ENCODE measurements around the gene SIGLEC12. TPM values are rescaled to one million over a fixed set of nuclear protein-coding genes. Genes with fewer than 3 reads are reported as not detected.
"Not testable (repeated sequence)": the region's sequence is repeated elsewhere in the genome, so short reads cannot be mapped to it uniquely, and the experiment has no call there.

The SIGLEC12 gene
- total RNA-seq, 1 donor from 2014 or later, result 1.9 TPM

GRCh38 chr19:51524666-51525264 is 23.2 kb upstream of the SIGLEC12 start:
- DNase-seq (ENCODE audit: low spot score), result peak; percentile 43

DNA sequence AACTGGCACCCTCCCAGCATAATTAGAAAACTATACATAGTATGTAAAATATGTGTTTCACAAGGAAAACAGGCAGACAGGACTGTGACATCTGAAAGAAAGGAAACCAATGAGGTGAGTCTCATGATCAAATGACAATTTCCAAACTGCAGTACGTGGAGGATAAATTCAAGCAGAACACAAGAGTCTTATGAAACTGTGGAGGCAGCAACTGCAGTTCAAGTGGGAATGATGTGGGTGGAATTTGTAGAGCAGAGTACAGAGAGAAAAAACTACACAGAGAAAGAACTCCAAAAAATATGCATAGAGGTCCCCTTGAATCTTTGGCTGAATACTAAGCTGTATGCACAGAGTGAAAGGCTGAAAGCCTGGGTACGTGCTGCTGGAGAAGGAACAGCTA is 20.2 kb upstream of the SIGLEC12 start:
- DNase-seq (ENCODE audit: low spot score), result no peak

DNA sequence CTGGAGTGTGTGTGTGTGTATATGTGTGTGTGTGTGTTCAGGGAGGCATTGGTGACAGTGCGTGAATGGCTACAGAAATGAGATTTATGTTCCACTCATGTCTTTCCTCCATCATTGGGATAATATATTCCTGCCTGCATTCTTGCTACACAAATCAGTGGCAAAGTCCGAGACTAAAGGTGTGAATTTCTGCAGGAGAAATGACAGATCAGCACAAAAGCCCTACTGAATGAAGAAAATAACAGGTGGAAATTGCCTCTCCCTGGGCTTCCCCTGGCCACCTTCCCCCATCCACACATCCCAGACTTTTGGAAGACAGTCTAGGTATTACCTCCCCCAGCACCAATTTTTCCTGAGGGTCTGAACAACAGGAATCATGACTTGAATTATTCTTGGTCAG is 19.8 kb upstream of the SIGLEC12 start:
- no peak for DNase-seq (ENCODE audit: low spot score)

- DNase-seq (ENCODE audit: low spot score), result no peak
Measured at GRCh38 chr19:51520728-51521127, 19.1 kb upstream of the SIGLEC12 start.

- DNase-seq (ENCODE audit: low spot score), result no peak
Measured at GRCh38 chr19:51514866-51515481, 13.4 kb upstream of the SIGLEC12 start.

DNA sequence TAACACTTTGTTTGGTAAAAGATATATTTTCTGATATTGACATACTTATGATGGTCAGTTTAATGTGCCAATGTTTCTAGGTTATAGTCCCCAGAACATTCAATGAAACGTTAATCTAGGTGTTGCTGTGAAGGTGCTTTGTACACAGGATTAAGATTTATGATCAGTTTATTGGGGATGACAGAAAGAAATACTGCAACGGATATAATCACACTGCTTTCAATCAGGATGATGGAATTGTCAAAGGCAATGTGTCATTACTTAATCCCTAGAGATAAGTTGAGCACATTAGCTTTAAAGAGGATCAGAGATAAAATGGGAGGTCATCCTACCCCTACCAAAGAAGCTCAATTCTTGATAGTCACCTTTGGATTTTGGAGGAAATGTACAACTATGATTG is 12.4 kb upstream of the SIGLEC12 start:
- no peak for DNase-seq (ENCODE audit: low spot score)

DNA sequence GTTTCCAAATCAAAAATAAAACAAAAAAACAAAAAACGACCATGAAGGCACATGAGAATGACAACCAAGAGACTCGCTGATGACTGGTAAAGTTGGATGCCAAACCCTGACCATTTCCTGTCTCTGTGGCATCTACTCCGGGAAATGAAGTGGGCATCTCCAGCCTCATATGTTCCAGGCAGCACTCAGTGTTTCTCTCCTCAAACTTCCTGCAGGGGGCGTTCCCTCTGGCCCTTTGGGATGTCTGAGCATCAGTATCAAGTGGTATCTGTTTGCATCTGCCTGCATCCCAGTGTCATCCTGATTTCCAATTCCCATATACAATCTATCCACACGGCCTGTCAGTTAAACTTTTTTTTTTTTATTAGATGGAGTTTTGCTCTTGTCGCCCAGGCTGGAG is 9.8 kb upstream of the SIGLEC12 start:
- no peak for DNase-seq (ENCODE audit: low spot score)

GRCh38 chr19:51509823-51510660 is 8.4 kb upstream of the SIGLEC12 start:
- DNase-seq (ENCODE audit: low spot score), result no peak

- no peak for DNase-seq (ENCODE audit: low spot score)
Measured at GRCh38 chr19:51508059-51508733, 6.6 kb upstream of the SIGLEC12 start.

DNA sequence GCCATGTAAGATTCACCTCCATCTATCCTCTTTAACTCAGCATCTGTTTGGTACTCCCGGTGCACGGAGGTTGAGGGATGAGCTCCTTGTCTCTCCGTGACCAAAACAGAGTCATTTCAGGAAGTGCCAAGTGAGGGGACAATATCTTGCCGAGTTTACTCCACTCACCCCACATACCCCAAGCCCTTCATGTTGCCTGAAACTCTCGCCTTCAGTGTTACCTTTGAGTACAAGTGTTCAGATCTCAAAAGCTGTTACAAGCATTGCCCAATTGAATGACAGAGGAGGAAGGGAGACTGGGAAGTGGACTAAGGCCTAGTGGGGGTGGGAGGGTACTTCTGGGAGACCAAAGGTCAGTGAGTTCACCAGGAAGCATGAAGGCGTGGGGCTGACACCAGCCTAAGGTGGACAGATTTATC is 6.0 kb upstream of the SIGLEC12 start:
- DNase-seq (ENCODE audit: low spot score), result no peak

- DNase-seq (ENCODE audit: low spot score), result no peak
Measured at GRCh38 chr19:51507192-51507591, 5.6 kb upstream of the SIGLEC12 start.

DNA sequence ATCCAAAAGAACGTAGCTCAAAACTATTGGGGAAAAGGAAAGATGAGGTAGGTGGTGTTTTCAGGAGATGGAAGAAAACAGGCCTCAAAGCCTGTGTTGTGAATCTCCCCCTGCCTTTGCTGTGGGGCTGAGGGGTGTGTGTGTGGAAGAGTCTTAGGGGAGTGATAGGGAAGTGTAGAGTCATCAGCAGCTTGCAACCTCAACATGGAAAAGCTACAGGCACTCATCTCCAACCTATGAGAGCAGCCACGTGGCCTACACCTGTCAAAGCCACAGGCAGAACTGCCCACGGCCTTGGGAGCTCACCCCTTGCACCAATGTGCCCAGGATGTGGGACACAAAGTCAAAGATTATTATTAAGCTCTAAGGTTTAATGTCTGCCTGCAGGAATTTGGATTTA is 4.3 kb upstream of the SIGLEC12 start:
- DNase-seq (ENCODE audit: low spot score), result no peak

GRCh38 chr19:51503896-51504295 is 2.3 kb upstream of the SIGLEC12 start:
- DNase-seq (ENCODE audit: low spot score), result no peak

GRCh38 chr19:51503286-51503817 is 1.8 kb upstream of the SIGLEC12 start:
- no peak for DNase-seq (ENCODE audit: low spot score)

DNA sequence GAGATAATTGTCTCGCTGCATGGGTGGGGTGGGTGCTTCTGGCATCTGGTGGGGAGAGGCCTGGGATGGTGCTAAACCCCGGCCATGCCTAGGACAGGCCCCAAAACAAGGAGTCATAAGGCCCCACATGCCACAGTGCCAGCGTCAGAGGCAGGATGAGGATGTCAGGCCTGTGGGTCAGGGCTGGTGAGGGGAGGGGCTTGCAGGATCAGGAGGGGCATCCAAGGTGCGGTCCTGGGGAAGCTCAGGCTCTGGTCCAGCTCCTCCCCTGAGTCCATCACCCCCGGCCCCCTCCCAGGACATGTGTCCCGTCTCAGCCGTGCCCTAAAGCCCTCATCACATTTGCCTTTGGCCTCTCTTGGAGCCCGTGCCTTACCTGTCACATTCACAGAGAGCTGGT is 669 bp downstream of the SIGLEC12 start:
- not testable (repeated sequence) for DNase-seq (ENCODE audit: low spot score)

GRCh38 chr19:51497666-51498065 is 3.9 kb downstream of the SIGLEC12 start:
- no peak for DNase-seq (ENCODE audit: low spot score)

- DNase-seq (ENCODE audit: low spot score), result no peak
Measured at GRCh38 chr19:51493776-51494175, 7.8 kb downstream of the SIGLEC12 start.

GRCh38 chr19:51491586-51491985 is 10.0 kb downstream of the SIGLEC12 start:
- no peak for DNase-seq (ENCODE audit: low spot score)

GRCh38 chr19:51490676-51491075 is 10.9 kb downstream of the SIGLEC12 start:
- no peak for DNase-seq (ENCODE audit: low spot score)

DNA sequence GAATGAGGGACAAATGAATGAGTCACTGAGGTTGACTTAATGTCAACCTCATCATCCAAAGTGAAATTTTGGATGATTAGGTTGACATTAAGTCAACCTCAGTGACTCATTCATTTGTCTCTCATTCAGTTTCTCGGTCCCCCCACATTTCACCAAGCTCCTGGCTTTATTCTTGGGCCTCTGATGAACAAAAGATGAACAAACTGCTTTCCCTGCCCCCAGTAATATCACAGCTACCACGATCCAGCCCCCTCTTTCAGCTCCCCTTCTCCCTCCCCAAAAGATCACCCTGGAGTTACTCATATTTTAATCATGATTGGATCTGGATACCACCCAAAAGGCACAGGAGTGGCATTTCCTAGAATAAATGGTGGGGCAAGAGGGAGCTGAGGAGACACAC is 12.5 kb downstream of the SIGLEC12 start:
- DNase-seq (ENCODE audit: low spot score), result no peak

DNA sequence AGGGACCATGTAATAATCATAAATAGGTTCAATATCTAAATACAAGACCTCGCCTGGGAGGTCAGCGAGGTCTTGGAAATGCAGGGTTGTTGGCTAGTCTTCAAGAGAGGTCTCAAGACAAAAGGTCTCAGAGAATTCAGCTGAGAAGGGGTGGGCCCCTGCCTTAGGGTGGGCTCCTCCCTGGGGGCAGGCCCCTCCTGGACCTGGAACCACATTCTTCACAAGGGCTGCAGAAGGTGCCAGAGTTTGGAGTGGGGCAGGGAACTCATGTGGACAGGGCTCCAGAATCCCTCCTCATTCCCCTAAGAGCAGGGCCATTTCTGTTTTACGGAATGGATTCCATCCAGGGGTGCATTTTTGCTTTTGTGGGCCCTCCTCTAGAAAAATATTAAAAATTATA is 13.1 kb downstream of the SIGLEC12 start:
- DNase-seq (ENCODE audit: low spot score), result no peak
